ENCODE measurements around the gene RCOR1. TPM values are rescaled to one million over a fixed set of nuclear protein-coding genes. Genes with fewer than 3 reads are reported as not detected.

RCOR1 gene
- polyA plus RNA-seq, 1 donor (not counting 4 experiments of a cell fraction or from before 2014, with no cell fraction given), result 27.0 TPM

GRCh38 chr14:102770147-102771123 lies 178.0 kb downstream of the RCOR1 start:
- no peak overlapping the region for H3K4me2 ChIP-seq (ENCODE audit: control insufficient read depth, extremely low read depth, insufficient read depth, low read depth, low read length)
- DNase-seq (ENCODE audit: low read depth, low spot score), result no peak

GRCh38 chr14:102771144-102771543 lies 178.7 kb downstream of the RCOR1 start:
- FAIRE-seq, result no peak

More at GRCh38 chr14:102770147-102771123, 178.0 kb downstream of the RCOR1 start:
- no peaks in the 10 kb centered on the region for H3K27me3 ChIP-seq (ENCODE audit: control insufficient read depth, extremely low read depth, insufficient read depth, low read length)
- TF ChIP-seq CTCF (optimal IDR thresholded peaks at IDR 0.05 in 1 of 3, IDR thresholded peaks at IDR 0.05 in 1 of 3, conservative IDR thresholded peaks at IDR 0.05 in 1 of 3; ENCODE audit: extremely low read depth in 1 of 3, insufficient read depth in 2 of 3, low read length in 3 of 3) (no peak), EZH2 (IDR thresholded peaks at IDR 0.05; ENCODE audit: low read length) (no peak)
- no peaks in the 10 kb centered on the region for H3K9me3 ChIP-seq (ENCODE audit: control insufficient read depth, low read depth, low read length)
- no peaks in the 10 kb centered on the region for H3K79me2 ChIP-seq (ENCODE audit: control insufficient read depth, insufficient read depth, low read length)
- peaks cover 5% of the 10 kb centered on the region for H3K4me1 ChIP-seq (ENCODE audit: control insufficient read depth, extremely low read depth, insufficient read depth, low read length)
- dilution Hi-C loops (cut with MboI; ENCODE audit: extremely low pct_ligation_motif_present, low sequenced_read_pairs), result no loop called here
- no peaks in the 10 kb centered on the region for H3K36me3 ChIP-seq (ENCODE audit: control insufficient read depth in 2 of 2, extremely low read depth in 1 of 2, insufficient read depth in 2 of 2, low read length in 2 of 2)
- no peaks in the 10 kb centered on the region for H3K9me1 ChIP-seq (ENCODE audit: control insufficient read depth, extremely low read depth, insufficient read depth, low read length)
- no peak overlapping the region for H3K4me3 ChIP-seq (ENCODE audit: control insufficient read depth in 2 of 3, extremely low read depth in 1 of 3, insufficient read depth in 2 of 3, low read depth in 1 of 3, low read length in 3 of 3)
- H4K20me1 ChIP-seq (ENCODE audit: control insufficient read depth, extremely low read depth, insufficient read depth, low read length), result no peaks in the 10 kb centered on the region
- no peak overlapping the region for H3K27ac ChIP-seq (ENCODE audit: control insufficient read depth, insufficient read depth, low read length)
- no peak overlapping the region for H2AFZ ChIP-seq (ENCODE audit: control insufficient read depth, low read length)
- FAIRE-seq, result no peak
- no peak overlapping the region for H3K9ac ChIP-seq (ENCODE audit: control insufficient read depth, extremely low read depth, insufficient read depth, low read length)

More at GRCh38 chr14:102771144-102771543, 178.7 kb downstream of the RCOR1 start:
- Histone ChIP-seq H3K79me2 (ENCODE audit: control insufficient read depth, insufficient read depth, low read length) (no peaks in the 10 kb centered on the region), H3K9me3 (ENCODE audit: control insufficient read depth, low read depth, low read length) (no peaks in the 10 kb centered on the region), H3K36me3 (ENCODE audit: control insufficient read depth in 2 of 2, extremely low read depth in 1 of 2, insufficient read depth in 2 of 2, low read length in 2 of 2) (no peaks in the 10 kb centered on the region), H3K9ac (ENCODE audit: control insufficient read depth, extremely low read depth, insufficient read depth, low read length) (no peak overlapping the region), H4K20me1 (ENCODE audit: control insufficient read depth, extremely low read depth, insufficient read depth, low read length) (no peaks in the 10 kb centered on the region), H3K9me1 (ENCODE audit: control insufficient read depth, extremely low read depth, insufficient read depth, low read length) (no peaks in the 10 kb centered on the region), H3K4me1 (ENCODE audit: control insufficient read depth, extremely low read depth, insufficient read depth, low read length) (peaks cover 5% of the 10 kb centered on the region), H3K4me2 (ENCODE audit: control insufficient read depth, extremely low read depth, insufficient read depth, low read depth, low read length) (no peak overlapping the region), H3K4me3 (ENCODE audit: control insufficient read depth in 2 of 3, extremely low read depth in 1 of 3, insufficient read depth in 2 of 3, low read depth in 1 of 3, low read length in 3 of 3) (no peak overlapping the region), H3K27me3 (ENCODE audit: control insufficient read depth, extremely low read depth, insufficient read depth, low read length) (no peaks in the 10 kb centered on the region), H2AFZ (ENCODE audit: control insufficient read depth, low read length) (no peak overlapping the region), H3K27ac (ENCODE audit: control insufficient read depth, insufficient read depth, low read length) (no peak overlapping the region)
- DNase-seq (ENCODE audit: low read depth, low spot score), result no peak
- dilution Hi-C loops (cut with MboI; ENCODE audit: extremely low pct_ligation_motif_present, low sequenced_read_pairs), result no loop called here
- no peak for TF ChIP-seq EZH2 (IDR thresholded peaks at IDR 0.05; ENCODE audit: low read length)
- TF ChIP-seq CTCF (optimal IDR thresholded peaks at IDR 0.05 in 1 of 3, IDR thresholded peaks at IDR 0.05 in 1 of 3, conservative IDR thresholded peaks at IDR 0.05 in 1 of 3; ENCODE audit: extremely low read depth in 1 of 3, insufficient read depth in 2 of 3, low read length in 3 of 3), result no peak

Data from keratinocyte (primary cell).